ENCODE results near the gene BTC. TPM values are rescaled to one million over a fixed set of nuclear protein-coding genes. Genes with fewer than 3 reads are reported as not detected.

Gene BTC
- total and polyA plus RNA-seq, 9 of the 15 experiments (the other 6 are each of a cell fraction or from before 2014, with no cell fraction given) = not detected

- no peak for TF ChIP-seq CHD4 (IDR thresholded peaks at IDR 0.05; ENCODE audit: insufficient read depth, insufficient replicate concordance, low read depth, low read length, poor library complexity, severe bottlenecking)
- no peak for TF ChIP-seq ATF6 (CRISPR knock-in tag; IDR thresholded peaks at IDR 0.05)
- no peak for TF ChIP-seq C11orf30 (IDR thresholded peaks at IDR 0.05; ENCODE audit: low read depth)
- TF ChIP-seq U2AF2 (optimal IDR thresholded peaks at IDR 0.05; ENCODE audit: low read depth, low read length) = no peak
- no peak for TF ChIP-seq SNRNP70 (optimal IDR thresholded peaks at IDR 0.05; ENCODE audit: low read depth, low read length)
- TF ChIP-seq ADNP (tag; IDR thresholded peaks at IDR 0.05) = no peak
- no peak for TF ChIP-seq NFXL1 (CRISPR knock-in tag; IDR thresholded peaks at IDR 0.05)
- TF ChIP-seq CHD1 (IDR thresholded peaks at IDR 0.05; ENCODE audit: low read length) = no peak
- TF ChIP-seq FUS (optimal IDR thresholded peaks at IDR 0.05; ENCODE audit: low read depth, low read length) = no peak
- no peak for TF ChIP-seq SMC3 (conservative IDR thresholded peaks at IDR 0.05; ENCODE audit: insufficient read depth, low read depth, low read length)
- no peak for TF ChIP-seq E4F1 (CRISPR knock-in tag; IDR thresholded peaks at IDR 0.05; ENCODE audit: borderline replicate concordance)
- TF ChIP-seq TRIM25 (IDR thresholded peaks at IDR 0.05; ENCODE audit: borderline replicate concordance) = no peak
- no peak for TF ChIP-seq ARID3B (CRISPR knock-in tag; IDR thresholded peaks at IDR 0.05; ENCODE audit: borderline replicate concordance)
- no peak for TF ChIP-seq BRF1 (IDR thresholded peaks at IDR 0.05; ENCODE audit: borderline replicate concordance, extremely low read depth, insufficient read length)
Measured at GRCh38 chr4:74796631-74797030, 2.3 kb upstream of the BTC start (continued).
